Endothelial cell of umbilical vein (primary cell): ENCODE results near the gene L3MBTL4. TPM values are rescaled to one million over a fixed set of nuclear protein-coding genes. Genes with fewer than 3 reads are reported as not detected.

ENCODE experiments used
- BruUV-seq: library from RNA; stranded (reverse); fragments of 400-500 nt; replicated peaks from 2 replicates; lab custom pipeline; 2021; lab: Mats Ljungman, UMichigan
- CTCF ChIA-PET: fragments of 300-600, 350-600 bp; sonication (Branson Sonifier 250); formaldehyde crosslinking; loops from one replicate; lab custom pipeline; 2021; ENCODE audit warnings: antibody characterized with exemption, inconsistent platforms; lab: Charles Lee
- POLR2A ChIA-PET: fragments of 300-600, 350-600 bp; sonication (Branson Sonifier 250); formaldehyde crosslinking; loops from one replicate; lab custom pipeline; 2021; ENCODE audit warnings: antibody characterized with exemption, inconsistent platforms; lab: Charles Lee
- DNase-seq: peaks from one replicate; pipeline ENCODE4 v3.0.0-alpha.2; 2011; ENCODE audit warnings: low read depth, low spot score
- FAIRE-seq: peaks from 2 replicates; lab custom pipeline; 2011; peaks lifted over from hg19 to GRCh38; lab: Jason Lieb, UNC
- H2AFZ ChIP-seq: 2 replicates; pipeline ENCODE4 v1.6.0; 2012; ENCODE audit warnings: low read depth, low read length, control low read depth, inconsistent platforms
- H3K27ac ChIP-seq: 2 replicates; pipeline ENCODE4 v1.5.1; 2011; ENCODE audit warnings: low read depth, mild to moderate bottlenecking, control low read depth, low read length, moderate library complexity; ENCODE audit not compliant: insufficient read depth
- H3K27me3 ChIP-seq, 2 experiments: 2 replicates each; pipeline versions ENCODE4 v1.6.0 to v1.6.1; 2011; ENCODE audit warnings: low read length in 2 of 2, mixed read lengths in 1 of 2; ENCODE audit not compliant: control insufficient read depth in 2 of 2, insufficient read depth in 2 of 2
- H3K36me3 ChIP-seq, 2 experiments: 2 replicates in 1 of 2; 3 replicates in 1 of 2; pipeline ENCODE4 v1.5.1; 2011; ENCODE audit warnings: low read length in 2 of 2, mild to moderate bottlenecking in 1 of 2, moderate library complexity in 1 of 2; ENCODE audit not compliant: control insufficient read depth in 2 of 2, insufficient read depth in 2 of 2; ENCODE audit errors: extremely low read depth in 1 of 2
- H3K4me1 ChIP-seq: 3 replicates; pipeline ENCODE4 v1.5.1; 2011; ENCODE audit warnings: mild to moderate bottlenecking, low read length; ENCODE audit not compliant: control insufficient read depth, insufficient read depth; ENCODE audit errors: extremely low read depth
- H3K4me2 ChIP-seq: 2 replicates; pipeline ENCODE4 v1.6.1; 2011; ENCODE audit warnings: low read length, control low read depth, mixed read lengths; ENCODE audit not compliant: insufficient read depth
- H3K4me3 ChIP-seq, 3 experiments: fragments of 200-600 bp in 1 of 3; sonication (generic), shearing (Covaris generic) in 1 of 3; replicated peaks in 1 of 3; 2 replicates each; pipeline ENCODE4 v1.5.1; 2011 to 2016; ENCODE audit warnings: control low read depth in 3 of 3, low read length in 3 of 3, mild to moderate bottlenecking in 2 of 3, inconsistent platforms in 1 of 3, low read depth in 1 of 3, moderate library complexity in 1 of 3; ENCODE audit not compliant: insufficient read depth in 1 of 3
- H3K79me2 ChIP-seq: 2 replicates; pipeline ENCODE4 v1.6.0; 2012; ENCODE audit warnings: low read length, inconsistent platforms; ENCODE audit not compliant: control insufficient read depth, insufficient read depth
- H3K9ac ChIP-seq: replicated peaks from 2 replicates; pipeline ENCODE3; 2011; ENCODE audit warnings: low read length, control low read depth; ENCODE audit not compliant: insufficient read depth; ENCODE audit errors: extremely low read depth
- H3K9me1 ChIP-seq: replicated peaks from 3 replicates; pipeline ENCODE4 v1.6.0; 2011; ENCODE audit warnings: mild to moderate bottlenecking, low read length; ENCODE audit not compliant: control insufficient read depth, insufficient read depth; ENCODE audit errors: extremely low read depth
- H3K9me3 ChIP-seq: replicated peaks from 2 replicates; pipeline ENCODE4 v1.5.1; 2012; ENCODE audit warnings: low read length, inconsistent platforms; ENCODE audit not compliant: control insufficient read depth, insufficient read depth
- H4K20me1 ChIP-seq: replicated peaks from 2 replicates; pipeline ENCODE3; 2011; ENCODE audit warnings: mild to moderate bottlenecking, low read length; ENCODE audit not compliant: control insufficient read depth, insufficient read depth; ENCODE audit errors: extremely low read depth
- CTCF ChIP-seq, 2 donors: IDR thresholded peaks; 1 replicate in 1 of 2; 2 replicates in 1 of 2; pipeline ENCODE4 v1.5.1; 2011; ENCODE audit warnings: low read length in 2 of 2, mild to moderate bottlenecking in 2 of 2, moderate library complexity in 2 of 2, control low read depth in 1 of 2, inconsistent platforms in 1 of 2, low read depth in 1 of 2; ENCODE audit not compliant: insufficient read depth in 1 of 2; ENCODE audit errors: extremely low read depth in 1 of 2
- EZH2 ChIP-seq: IDR thresholded peaks from 2 replicates; pipeline ENCODE4 v1.6.1; 2012; ENCODE audit warnings: borderline replicate concordance, low read depth, mild to moderate bottlenecking, moderate library complexity, low read length, inconsistent platforms; ENCODE audit not compliant: severe bottlenecking
- FOS ChIP-seq: IDR thresholded peaks from 2 replicates; pipeline ENCODE4 v1.6.1; 2011; ENCODE audit warnings: mild to moderate bottlenecking, low read length, moderate library complexity, borderline replicate concordance; ENCODE audit not compliant: insufficient read depth
- GATA2 ChIP-seq: IDR thresholded peaks from 2 replicates; pipeline ENCODE4 v1.7.0; 2011; ENCODE audit warnings: low read depth, mild to moderate bottlenecking, moderate library complexity, mixed read lengths, low read length; ENCODE audit not compliant: insufficient read length, insufficient read depth
- JUN ChIP-seq: IDR thresholded peaks from 2 replicates; pipeline ENCODE4 v1.6.1; 2011; ENCODE audit warnings: borderline replicate concordance, low read depth; ENCODE audit not compliant: insufficient read length, insufficient read depth
- MAX ChIP-seq: IDR thresholded peaks from 2 replicates; pipeline ENCODE4 v1.6.1; 2011; ENCODE audit not compliant: insufficient read depth, insufficient read length
- MYC ChIP-seq: IDR thresholded peaks from one replicate; pipeline ENCODE4 v1.6.1; 2011; ENCODE audit warnings: mild to moderate bottlenecking, low read depth, low read length
- POLR2A ChIP-seq: IDR thresholded peaks from 2 replicates; pipeline ENCODE4 v1.6.1; 2012; ENCODE audit warnings: low read depth, mild to moderate bottlenecking, control low read depth, low read length
- POLR2AphosphoS5 ChIP-seq: IDR thresholded peaks from 2 replicates; pipeline ENCODE4 v1.6.1; 2012; ENCODE audit warnings: low read depth, mild to moderate bottlenecking, control low read depth, low read length, moderate library complexity; ENCODE audit not compliant: insufficient read depth
- dilution Hi-C: fragments of 300-500 bp; cut with MboI; formaldehyde crosslinking; loops from one replicate; pipeline ENCODE4 v1.15.0; 2019; ENCODE audit warnings: low sequenced_read_pairs; ENCODE audit not compliant: extremely low pct_ligation_motif_present
- intact Hi-C: fragments of 100-400 bp; cut with micrococcal nuclease; formaldehyde crosslinking; loops from one replicate; pipeline ENCODE4 v1.10.0; 2022
- polyA plus RNA-seq, 4 experiments: library from polyadenylated mRNA; depleted of rRNA in 3 of 4; stranded (reverse) in 3 of 4; unstranded in 1 of 4; fragments of >200 nt; gene quantifications; 2 replicates each; pipeline versions ENCODE4 v1.2.1 to v1.2.3, GENCODE V29; 2011 to 2012; ENCODE audit warnings: missing spikeins in 1 of 4
- total RNA-seq: library from RNA; stranded (reverse); gene quantifications from 2 replicates; pipeline ENCODE4 v1.2.3, GENCODE V29; 2021

Gene L3MBTL4
- total and polyA plus RNA-seq, 2 donors (not counting 3 experiments of a cell fraction or from before 2014, with no cell fraction given) = 0.80 TPM; not detected in 1

GRCh38 chr18:5987249-5987648 lies 427.5 kb downstream of the L3MBTL4 start:
- dilution Hi-C loops = no loop called here
- no TSS peak for BruUV-seq
- CTCF ChIA-PET = no interaction called here

More at GRCh38 chr18:5987249-5987648, 427.5 kb downstream of the L3MBTL4 start:
- H3K9me1 ChIP-seq = no peaks in the 10 kb centered on the region
- no peaks in the 10 kb centered on the region for H3K9me3 ChIP-seq
- H3K9ac ChIP-seq = no peak overlapping the region
- H4K20me1 ChIP-seq = no peaks in the 10 kb centered on the region
- H3K4me3 ChIP-seq = no peak overlapping the region
- H3K4me1 ChIP-seq = no peaks in the 10 kb centered on the region
- H3K4me2 ChIP-seq = no peak overlapping the region
- FAIRE-seq (no peak), DNase-seq (no peak)
- H2AFZ ChIP-seq = no peak overlapping the region
- intact Hi-C loops = loop anchor here (10.0 kb wide), 1 partner anchor 228 kb away; no protein-coding TSS in a partner anchor
- POLR2A ChIA-PET = no interaction called here
- no peak overlapping the region for H3K27ac ChIP-seq
- H3K27me3 ChIP-seq = no peaks in the 10 kb centered on the region
- H3K36me3 ChIP-seq = no peaks in the 10 kb centered on the region
- H3K79me2 ChIP-seq = no peaks in the 10 kb centered on the region
- TF ChIP-seq GATA2 = no peak
- no peak for TF ChIP-seq EZH2
- no peak for TF ChIP-seq POLR2A
- TF ChIP-seq JUN = no peak
- TF ChIP-seq FOS = no peak
- TF ChIP-seq MAX = no peak
- no peak for TF ChIP-seq CTCF (IDR thresholded peaks at IDR 0.05; ENCODE audit: extremely low read depth in 1 of 2, insufficient read depth in 1 of 2, low read depth in 1 of 2, low read length in 2 of 2)
- TF ChIP-seq MYC = no peak
- TF ChIP-seq POLR2AphosphoS5 = no peak
